ENCODE results near the gene NNMT. TPM values are rescaled to one million over a fixed set of nuclear protein-coding genes. Genes with fewer than 3 reads are reported as not detected.
A peak's percentile ranks its signal among the peaks of the same experiment; 100 is the strongest.

NNMT gene
- total and polyA plus RNA-seq, 9 of the 15 experiments (the other 6 are each of a cell fraction or from before 2014, with no cell fraction given): 6.1 to 15.0 (median 11.2) TPM

- TF ChIP-seq RAD21 (CRISPR knock-in tag; conservative IDR thresholded peaks at IDR 0.05 in 1 of 2, IDR thresholded peaks at IDR 0.05 in 1 of 2) (peak; percentile 94 to 95), ZC3H8 (IDR thresholded peaks at IDR 0.05) (no peak), ZSCAN32 (CRISPR knock-in tag; IDR thresholded peaks at IDR 0.05) (no peak), ELF2 (CRISPR knock-in tag; IDR thresholded peaks at IDR 0.05) (no peak), RB1 (IDR thresholded peaks at IDR 0.05; ENCODE audit: low read depth) (peak; percentile 34; the same call in 1 of the 2 replicates), ZNF589 (CRISPR knock-in tag; IDR thresholded peaks at IDR 0.05; ENCODE audit: low read depth) (no peak), C11orf30 (IDR thresholded peaks at IDR 0.05; ENCODE audit: low read depth) (no peak), NONO (IDR thresholded peaks at IDR 0.05; ENCODE audit: low read depth in 2 of 2, low read length in 1 of 2) (no peak), STAT5B (CRISPR knock-in tag; IDR thresholded peaks at IDR 0.05) (no peak), CBFA2T2 (conservative IDR thresholded peaks at IDR 0.05) (no peak), MCM2 (IDR thresholded peaks at IDR 0.05; ENCODE audit: low read depth) (no peak), PCBP1 (IDR thresholded peaks at IDR 0.05; ENCODE audit: low read depth, low read length, poor library complexity, severe bottlenecking) (no peak), EZH2 (IDR thresholded peaks at IDR 0.05; ENCODE audit: borderline replicate concordance, low read depth, low read length) (no peak), ZNF280B (CRISPR knock-in tag; IDR thresholded peaks at IDR 0.05) (no peak), MAZ (CRISPR knock-in tag; conservative IDR thresholded peaks at IDR 0.05 in 1 of 2, IDR thresholded peaks at IDR 0.05 in 1 of 2) (peak; percentile 67 to 93; a peak in 2 of 4 replicates), CC2D1A (IDR thresholded peaks at IDR 0.05) (0 out of 2 replicates have a peak, but pooled peaks have one; percentile 39), TOE1 (IDR thresholded peaks at IDR 0.05; ENCODE audit: borderline replicate concordance) (no peak), TOE1 (CRISPR knock-in tag; IDR thresholded peaks at IDR 0.05; ENCODE audit: borderline replicate concordance, low read depth) (no peak), NRF1 (conservative IDR thresholded peaks at IDR 0.05 in 1 of 2, IDR thresholded peaks at IDR 0.05 in 1 of 2) (no peak), SMC3 (conservative IDR thresholded peaks at IDR 0.05; ENCODE audit: insufficient read depth, low read depth, low read length) (peak; percentile 82), CBFB (CRISPR knock-in tag; IDR thresholded peaks at IDR 0.05) (no peak), ZNF764 (CRISPR knock-in tag; IDR thresholded peaks at IDR 0.05; ENCODE audit: low read depth) (no peak), CAMTA2 (CRISPR knock-in tag; conservative IDR thresholded peaks at IDR 0.05) (no peak), CLOCK (CRISPR knock-in tag; IDR thresholded peaks at IDR 0.05; ENCODE audit: borderline replicate concordance) (no peak), ERF (CRISPR knock-in tag; IDR thresholded peaks at IDR 0.05) (no peak), ETV5 (CRISPR knock-in tag; IDR thresholded peaks at IDR 0.05; ENCODE audit: low read depth) (peak; percentile 46; the same call in 1 of the 2 replicates), FOXJ2 (tag; IDR thresholded peaks at IDR 0.05) (no peak), ZKSCAN1 (IDR thresholded peaks at IDR 0.05; ENCODE audit: low read depth, low read length) (no peak)
Measured at GRCh38 chr11:114280696-114281095, 15.5 kb upstream of the NNMT start (continued).

All from K562 (cell line).